HCT116 (cell line): Measurements from ENCODE around the gene PARP14. TPM values are rescaled to one million over a fixed set of nuclear protein-coding genes. Genes with fewer than 3 reads are reported as not detected.

Source experiments
- ATAC-seq: fragments of 200-7000 bp; cut with Tn5 transposase; 2 replicates; pipeline ENCODE4 v1.9.1; 2020; ENCODE audit warnings: mild to moderate bottlenecking, moderate library complexity
- BruUV-seq: library from RNA; stranded (reverse); fragments of 400-500 nt; replicated peaks from 2 replicates; lab custom pipeline; 2021; lab: Mats Ljungman, UMichigan
- CTCF ChIA-PET: fragments of 300-600 bp; sonication (Branson Sonifier 250); formaldehyde crosslinking; loops from one replicate; lab custom pipeline; 2021; ENCODE audit warnings: antibody characterized with exemption; lab: Charles Lee
- POLR2A ChIA-PET: fragments of 300-600, 350-600 bp; sonication (Branson Sonifier 250); formaldehyde crosslinking; loops from one replicate; lab custom pipeline; 2021; ENCODE audit warnings: antibody characterized with exemption; lab: Charles Lee
- RAD21 ChIA-PET, 2 experiments: fragments of 300-600 bp; sonication (Branson Sonifier 250); formaldehyde crosslinking; loops; one replicate each; lab custom pipeline; 2023; ENCODE audit warnings: low total read pairs in 2 of 2; ENCODE audit not compliant: uncharacterized antibody in 2 of 2, unreplicated experiment in 2 of 2, low non-redundant PET in 1 of 2; lab: Charles Lee
- DNase-seq: peaks from one replicate; pipeline ENCODE4 v3.0.0-alpha.2; 2010; ENCODE audit warnings: low read depth, low spot score
- H2AFZ ChIP-seq: fragments of 200-600 bp; shearing (Covaris generic), sonication (generic); 2 replicates; pipeline ENCODE4 v1.6.1; 2017; ENCODE audit warnings: low read depth, mixed run types, mixed read lengths, antibody characterized with exemption, low read length; ENCODE audit not compliant: poor library complexity, severe bottlenecking
- H3K27ac ChIP-seq: 2 replicates; pipeline ENCODE4 v1.5.1; 2012; ENCODE audit warnings: low read depth, low read length
- H3K27me3 ChIP-seq: fragments of 200-600 bp; sonication (generic); 2 replicates; pipeline ENCODE4 v1.6.1; 2016; ENCODE audit warnings: mixed run types, low read length, mixed read lengths; ENCODE audit not compliant: insufficient read depth
- H3K36me3 ChIP-seq, 2 experiments: fragments of 200-500 bp in 1 of 2; fragments of 200-600 bp in 1 of 2; sonication (Bioruptor generic) in 1 of 2; sonication (generic) in 1 of 2; 2 replicates each; pipeline versions ENCODE4 v1.5.1 to v1.6.1; 2014 to 2016; ENCODE audit warnings: low read length in 2 of 2, inconsistent platforms in 1 of 2, mixed read lengths in 1 of 2, mixed run types in 1 of 2; ENCODE audit not compliant: insufficient read depth in 2 of 2, control insufficient read depth in 1 of 2
- H3K4me1 ChIP-seq, 2 experiments: fragments of 200-600 bp in 1 of 2; sonication (generic) in 1 of 2; 2 replicates each; pipeline versions ENCODE4 v1.5.1 to v1.6.1; 2012 to 2017; ENCODE audit warnings: low read length in 2 of 2, inconsistent platforms in 1 of 2, mild to moderate bottlenecking in 1 of 2, mixed read lengths in 1 of 2, mixed run types in 1 of 2, moderate library complexity in 1 of 2; ENCODE audit not compliant: insufficient read depth in 2 of 2, control insufficient read depth in 1 of 2
- H3K4me2 ChIP-seq: fragments of 200-600 bp; sonication (generic); 2 replicates; pipeline ENCODE4 v1.6.1; 2017; ENCODE audit warnings: mixed run types, low read length, mixed read lengths
- H3K4me3 ChIP-seq, 2 experiments: fragments of 200-600 bp in 1 of 2; sonication (generic) in 1 of 2; replicated peaks in 1 of 2; 2 replicates each; pipeline ENCODE4 v1.5.1; 2011 to 2016; ENCODE audit warnings: low read length in 2 of 2, control low read depth in 1 of 2, low read depth in 1 of 2, mild to moderate bottlenecking in 1 of 2, mixed read lengths in 1 of 2, mixed run types in 1 of 2
- H3K79me2 ChIP-seq: fragments of 200-600 bp; sonication (generic); 2 replicates; pipeline ENCODE4 v1.6.1; 2017; ENCODE audit warnings: mild to moderate bottlenecking, mixed run types, low read length, moderate library complexity, mixed read lengths; ENCODE audit not compliant: insufficient read depth
- H3K9ac ChIP-seq: fragments of 200-600 bp; sonication (generic); 2 replicates; pipeline ENCODE4 v1.6.1; 2016; ENCODE audit warnings: low read length, mixed read lengths
- H3K9me2 ChIP-seq: fragments of 200-600 bp; sonication (generic), shearing (Covaris generic); 2 replicates; pipeline ENCODE4 v1.6.1; 2017; ENCODE audit warnings: mixed run types, mild to moderate bottlenecking, moderate library complexity; ENCODE audit not compliant: insufficient read depth
- H3K9me3 ChIP-seq, 2 experiments: fragments of 200-500 bp in 1 of 2; fragments of 200-600 bp in 1 of 2; sonication (Bioruptor generic) in 1 of 2; sonication (generic) in 1 of 2; 2 replicates each; pipeline ENCODE4 v1.6.1; 2014 to 2017; ENCODE audit warnings: low read length in 2 of 2, mixed read lengths in 2 of 2, inconsistent platforms in 1 of 2, low read depth in 1 of 2, mild to moderate bottlenecking in 1 of 2, mixed run types in 1 of 2, moderate library complexity in 1 of 2; ENCODE audit not compliant: control insufficient read depth in 1 of 2, insufficient read depth in 1 of 2
- H4K20me1 ChIP-seq: fragments of 200-600 bp; sonication (generic), shearing (Covaris generic); 2 replicates; pipeline ENCODE4 v1.6.1; 2017; ENCODE audit warnings: mixed run types, mild to moderate bottlenecking, moderate library complexity; ENCODE audit not compliant: insufficient read depth
- EGR1 ChIP-seq: IDR thresholded peaks from 2 replicates; pipeline ENCODE4 v1.6.1; 2012; ENCODE audit warnings: low read depth
- POLR2AphosphoS5 ChIP-seq: IDR thresholded peaks from 2 replicates; pipeline ENCODE4 v1.6.1; 2011; ENCODE audit warnings: mild to moderate bottlenecking, low read depth, low read length, moderate library complexity
- YY1 ChIP-seq: IDR thresholded peaks from 2 replicates; pipeline ENCODE4 v1.6.1; 2011; ENCODE audit warnings: low read length, low read depth, moderate library complexity, mild to moderate bottlenecking; ENCODE audit not compliant: insufficient replicate concordance; ENCODE audit errors: extremely low read depth
- intact Hi-C: fragments of 100-400 bp; cut with micrococcal nuclease; formaldehyde crosslinking; loops from 2 replicates; pipeline ENCODE4 v1.10.0; 2022
- total RNA-seq: library from RNA; stranded (reverse); gene quantifications from one replicate; pipeline ENCODE4 v1.2.1, GENCODE V29; 2021; ENCODE audit not compliant: unreplicated experiment
- TF ChIP-seq, protein P1 (sequence below): IDR thresholded peaks from 2 replicates; pipeline ENCODE4 v1.6.1; 2011; ENCODE audit warnings: mild to moderate bottlenecking, low read length, moderate library complexity; ENCODE audit not compliant: insufficient replicate concordance; ENCODE audit errors: extremely low read depth

Gene PARP14
- total RNA-seq, 1 experiment from 2014 or later: 12.2 TPM

DNA sequence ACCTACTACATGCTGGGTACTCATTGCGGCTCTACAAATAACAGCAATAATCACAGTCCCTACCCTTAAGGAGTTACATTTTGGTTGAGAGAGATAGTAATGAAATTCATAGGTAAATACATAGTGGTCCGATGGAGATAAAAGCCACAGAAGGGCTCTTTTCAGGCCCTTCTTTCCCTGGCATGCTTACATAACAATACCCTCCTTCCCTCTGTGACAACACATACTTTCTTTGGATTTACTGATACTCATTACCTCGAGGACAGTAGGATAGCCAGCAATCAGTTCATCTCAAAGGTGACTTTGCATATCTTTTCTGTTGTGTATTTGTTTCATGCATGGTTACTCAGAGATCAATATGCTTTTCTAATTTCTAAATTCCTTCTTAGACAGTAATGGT is 58.5 kb downstream of the PARP14 start:
- CTCF ChIA-PET: no interaction called here
- BruUV-seq: no TSS peak

DNA sequence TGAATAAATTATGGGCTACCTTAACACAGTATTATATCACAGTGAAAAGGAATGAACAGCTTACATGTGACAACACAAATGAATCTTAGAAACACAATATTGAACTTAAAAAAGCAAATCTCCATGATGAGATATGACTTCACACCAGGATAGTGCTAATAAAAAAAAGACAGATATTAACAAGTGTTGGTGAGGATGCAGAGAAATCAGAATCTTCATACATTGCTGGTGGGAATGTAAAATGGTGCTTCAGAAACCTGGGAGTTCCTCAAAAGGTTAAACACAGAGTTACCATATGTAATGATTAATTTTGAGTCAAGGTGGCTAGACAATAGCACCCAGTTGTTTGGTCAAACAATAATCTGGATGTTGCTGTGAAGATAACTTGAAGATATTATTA is 61.6 kb downstream of the PARP14 start:
- no peaks in the 10 kb centered on the region for H3K9me2 ChIP-seq
- no peaks in the 10 kb centered on the region for H3K4me1 ChIP-seq
- H3K79me2 ChIP-seq: no peaks in the 10 kb centered on the region
- RAD21 ChIA-PET: no interaction called here
- no peak overlapping the region for H3K27ac ChIP-seq
- no TSS peak for BruUV-seq
- no peaks in the 10 kb centered on the region for H4K20me1 ChIP-seq
- CTCF ChIA-PET: no interaction called here
- H3K4me3 ChIP-seq: no peak overlapping the region
- no peak overlapping the region for H2AFZ ChIP-seq
- intact Hi-C loops: no loop called here
- no peaks in the 10 kb centered on the region for H3K27me3 ChIP-seq
- no peak for TF ChIP-seq YY1
- H3K4me2 ChIP-seq: no peak overlapping the region
- no peak for DNase-seq
- no peaks in the 10 kb centered on the region for H3K9me3 ChIP-seq
- H3K36me3 ChIP-seq: no peaks in the 10 kb centered on the region
- POLR2A ChIA-PET: no interaction called here
- H3K9ac ChIP-seq: no peak overlapping the region
- ATAC-seq: no peak

More for the DNA sequence above, 58.5 kb downstream of the PARP14 start:
- Histone ChIP-seq H3K9me3 (no peaks in the 10 kb centered on the region), H3K4me2 (no peak overlapping the region), H3K4me3 (no peak overlapping the region), H3K27me3 (no peaks in the 10 kb centered on the region), H2AFZ (no peak overlapping the region), H3K4me1 (no peaks in the 10 kb centered on the region), H3K79me2 (no peaks in the 10 kb centered on the region), H3K27ac (no peak overlapping the region), H3K36me3 (no peaks in the 10 kb centered on the region), H4K20me1 (no peaks in the 10 kb centered on the region), H3K9ac (no peak overlapping the region), H3K9me2 (no peaks in the 10 kb centered on the region)
- no peak for ATAC-seq
- no peak for TF ChIP-seq POLR2AphosphoS5
- TF ChIP-seq, protein P1, sequence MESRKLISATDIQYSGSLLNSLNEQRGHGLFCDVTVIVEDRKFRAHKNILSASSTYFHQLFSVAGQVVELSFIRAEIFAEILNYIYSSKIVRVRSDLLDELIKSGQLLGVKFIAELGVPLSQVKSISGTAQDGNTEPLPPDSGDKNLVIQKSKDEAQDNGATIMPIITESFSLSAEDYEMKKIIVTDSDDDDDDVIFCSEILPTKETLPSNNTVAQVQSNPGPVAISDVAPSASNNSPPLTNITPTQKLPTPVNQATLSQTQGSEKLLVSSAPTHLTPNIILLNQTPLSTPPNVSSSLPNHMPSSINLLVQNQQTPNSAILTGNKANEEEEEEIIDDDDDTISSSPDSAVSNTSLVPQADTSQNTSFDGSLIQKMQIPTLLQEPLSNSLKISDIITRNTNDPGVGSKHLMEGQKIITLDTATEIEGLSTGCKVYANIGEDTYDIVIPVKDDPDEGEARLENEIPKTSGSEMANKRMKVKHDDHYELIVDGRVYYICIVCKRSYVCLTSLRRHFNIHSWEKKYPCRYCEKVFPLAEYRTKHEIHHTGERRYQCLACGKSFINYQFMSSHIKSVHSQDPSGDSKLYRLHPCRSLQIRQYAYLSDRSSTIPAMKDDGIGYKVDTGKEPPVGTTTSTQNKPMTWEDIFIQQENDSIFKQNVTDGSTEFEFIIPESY: no peak
- TF ChIP-seq EGR1: no peak
- DNase-seq: no peak
- RAD21 ChIA-PET: no interaction called here
- intact Hi-C loops: no loop called here
- POLR2A ChIA-PET: no interaction called here
